H1 (cell line): Measurements from ENCODE around the gene MTO1. TPM values are rescaled to one million over a fixed set of nuclear protein-coding genes. Genes with fewer than 3 reads are reported as not detected.

ENCODE experiments used
- FOSL1 ChIP-seq: IDR thresholded peaks from 2 replicates; pipeline ENCODE4 v1.6.1; 2011; ENCODE audit warnings: mild to moderate bottlenecking, low read depth, low read length, moderate library complexity; ENCODE audit not compliant: insufficient read depth
- NANOG ChIP-seq: IDR thresholded peaks from 2 replicates; pipeline ENCODE4 v1.6.1; 2011; ENCODE audit warnings: low read length, low read depth, mild to moderate bottlenecking, inconsistent platforms; ENCODE audit not compliant: insufficient read depth, poor library complexity, severe bottlenecking
- NRF1 ChIP-seq: IDR thresholded peaks from 2 replicates; pipeline ENCODE4 v1.6.1; 2011; ENCODE audit warnings: mild to moderate bottlenecking, low read depth, low read length, improper control_type of control experiment
- SIX5 ChIP-seq: IDR thresholded peaks from 2 replicates; pipeline ENCODE4 v1.6.1; 2011; ENCODE audit warnings: mild to moderate bottlenecking, low read depth, low read length
- TAF7 ChIP-seq: optimal IDR thresholded peaks from 2 replicates; pipeline ENCODE3; 2011; ENCODE audit warnings: low read depth, mild to moderate bottlenecking, inconsistent platforms, low read length, moderate library complexity, borderline replicate concordance
- polyA plus RNA-seq, 7 experiments: library from polyadenylated mRNA; depleted of rRNA in 3 of 7; stranded (reverse) in 5 of 7; unstranded in 2 of 7; fragments of >200 nt in 5 of 7; fragments of 200-250 nt in 2 of 7; gene quantifications; 1 replicate in 5 of 7; 2 replicates in 1 of 7; 4 replicates in 1 of 7; pipeline versions ENCODE4 v1.2.1 to v1.2.3, GENCODE V29; 2011 to 2013; ENCODE audit warnings: missing spikeins in 2 of 7, mixed read lengths in 2 of 7
- total RNA-seq: library from RNA; stranded (reverse); fragmentation: NEBNext Ultra II Directional; extraction: Animal tissue kit (Norgen Biotek cat#: 25700); gene quantifications from 2 replicates; pipeline ENCODE4 v1.2.1, GENCODE V29; 2021

MTO1 gene
- total and polyA plus RNA-seq, 2 of the 8 experiments (the other 6 are each of a cell fraction or from before 2014, with no cell fraction given): 20.9 to 31.6 TPM

GRCh38 chr6:73534628-73535027 is 73.1 kb downstream of the MTO1 start (continued):
- TF ChIP-seq FOSL1: no peak
- TF ChIP-seq NRF1: no peak
- TF ChIP-seq NANOG: no peak
- TF ChIP-seq SIX5: no peak
- no peak for TF ChIP-seq TAF7
